Eye (tissue), 1 donor: ENCODE data around the gene MEF2A.
"Not testable (repeated sequence)": the region's sequence is repeated elsewhere in the genome, so short reads cannot be mapped to it uniquely, and the experiment has no call there.

Experiments used
- DNase-seq: peaks from one replicate; pipeline ENCODE4 v3.0.0-alpha.2; 2015

MEF2A gene

DNA sequence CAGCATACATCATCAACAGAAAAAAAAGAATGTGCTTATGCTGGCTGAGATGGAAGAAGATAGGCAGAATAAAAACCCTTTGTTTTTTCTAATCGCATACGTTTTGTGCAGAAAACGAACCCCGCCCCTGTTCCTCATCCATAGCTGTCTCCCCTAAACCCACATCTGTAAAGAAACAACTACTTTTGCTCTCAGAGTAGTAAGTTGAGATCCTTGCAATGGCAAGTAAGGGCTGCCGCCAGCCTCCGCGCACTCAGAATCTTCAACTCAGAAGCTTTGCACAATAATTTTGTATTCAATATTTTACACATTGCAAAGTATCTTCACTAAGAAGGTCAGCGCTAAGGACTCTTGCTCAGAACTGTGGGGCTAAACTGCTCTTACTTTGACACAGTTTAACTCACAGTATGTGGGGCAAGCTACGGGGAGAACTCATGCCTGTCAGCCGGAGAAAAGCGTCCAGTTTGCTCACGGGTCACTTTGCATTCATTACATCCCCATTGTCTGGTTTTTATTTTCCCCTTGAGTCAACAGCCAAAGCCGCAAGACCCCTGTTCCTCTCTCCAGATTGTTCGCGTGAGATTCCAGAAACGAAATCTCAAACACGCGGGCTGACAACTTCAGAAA lies 166.5 kb downstream of the MEF2A start:
- DNase-seq = peak; percentile 86

DNA sequence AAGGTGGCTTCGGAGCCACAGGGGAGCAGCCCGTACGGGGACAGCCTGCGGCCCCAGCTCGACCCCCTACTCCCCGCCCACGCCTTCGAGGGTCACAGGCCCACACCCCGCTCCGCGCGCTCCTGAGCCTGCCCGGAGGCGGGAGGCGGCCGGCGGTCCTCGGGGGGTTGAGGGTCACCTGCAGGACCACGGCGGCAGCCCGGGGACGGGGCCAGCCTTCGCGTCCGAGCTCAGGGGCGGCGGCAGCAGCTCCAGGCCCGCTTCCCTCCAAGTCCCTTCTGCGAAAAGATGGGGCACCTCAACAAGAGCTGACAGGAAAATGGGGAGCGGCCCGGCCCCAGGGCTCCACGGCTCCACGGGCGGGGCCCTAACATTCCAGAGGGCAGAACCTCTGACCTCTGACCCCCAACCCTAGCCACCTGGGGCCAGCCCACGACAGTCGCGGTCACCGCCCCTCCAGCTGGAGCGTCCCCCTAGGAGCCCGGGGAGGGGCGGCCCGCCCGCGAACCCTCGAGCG lies 167.0 kb downstream of the MEF2A start:
- peak; percentile 77 for DNase-seq

DNA sequence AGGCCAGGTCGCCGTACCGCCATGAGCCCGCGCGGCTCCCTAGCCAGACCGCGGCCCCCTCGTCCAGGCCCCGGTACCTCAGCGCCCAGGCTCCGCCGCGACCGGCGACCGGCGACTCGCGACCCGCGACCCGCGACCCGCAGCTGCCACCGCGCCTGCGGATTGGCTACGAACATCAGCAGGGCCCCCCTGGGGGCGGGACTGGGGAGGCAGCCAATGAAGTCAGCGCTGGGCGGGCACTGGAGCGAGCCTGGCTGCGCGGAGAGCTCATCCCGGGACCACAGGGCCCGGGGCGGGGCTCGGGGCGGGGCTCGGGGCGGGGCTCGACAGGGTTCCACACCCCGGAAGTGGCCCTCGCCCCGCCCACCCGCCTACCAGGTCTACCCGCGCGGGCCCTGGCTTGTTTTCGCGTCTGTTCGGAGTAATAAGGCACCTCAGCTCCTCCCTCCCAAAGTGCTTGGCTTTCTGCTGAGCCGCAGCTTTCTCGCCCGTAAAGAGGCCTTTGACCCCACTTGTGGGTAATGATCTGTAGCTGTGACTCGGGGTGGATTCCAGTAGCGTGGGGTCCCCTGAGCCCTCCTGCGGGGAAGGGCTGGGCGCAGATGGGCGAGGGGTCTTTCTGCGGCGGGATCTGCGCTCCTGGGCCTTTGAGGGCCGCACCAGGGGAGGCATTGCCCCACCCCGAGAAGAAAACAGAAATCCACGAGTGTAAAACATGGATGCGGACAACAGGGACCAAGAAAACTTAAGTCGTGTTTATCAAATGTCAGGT lies 167.7 kb downstream of the MEF2A start, which contains the start of gene LYSMD4:
Gene LYSMD4, minus strand, starts transcription at position 170 of the 772 bp plus-strand sequence. CDS start 1,438 bp downstream, outside the sequence.
- peak; percentile 98 for DNase-seq

- not testable (repeated sequence) for DNase-seq
Observed at GRCh38 chr15:99734040-99734291, 168.2 kb downstream of the MEF2A start.

DNA sequence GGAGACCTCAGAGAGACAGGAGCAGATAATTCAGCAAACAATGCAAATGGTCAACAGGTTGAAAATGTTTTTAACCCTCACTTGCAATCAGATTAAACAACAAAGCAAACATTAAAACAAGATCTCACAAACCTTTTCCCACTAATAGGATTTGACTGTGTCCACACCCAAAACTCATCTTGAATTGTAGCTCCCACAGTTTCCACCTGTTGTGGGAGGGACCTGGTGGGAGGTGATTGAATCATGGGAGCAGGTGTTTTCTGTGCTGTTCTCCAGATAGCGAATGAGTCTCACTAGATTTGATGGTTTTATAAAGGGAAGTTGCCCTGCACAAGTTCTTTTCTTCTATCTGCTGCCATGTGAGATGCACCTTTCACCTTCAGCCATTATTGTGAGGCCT lies 168.8 kb downstream of the MEF2A start:
- no peak for DNase-seq

DNA sequence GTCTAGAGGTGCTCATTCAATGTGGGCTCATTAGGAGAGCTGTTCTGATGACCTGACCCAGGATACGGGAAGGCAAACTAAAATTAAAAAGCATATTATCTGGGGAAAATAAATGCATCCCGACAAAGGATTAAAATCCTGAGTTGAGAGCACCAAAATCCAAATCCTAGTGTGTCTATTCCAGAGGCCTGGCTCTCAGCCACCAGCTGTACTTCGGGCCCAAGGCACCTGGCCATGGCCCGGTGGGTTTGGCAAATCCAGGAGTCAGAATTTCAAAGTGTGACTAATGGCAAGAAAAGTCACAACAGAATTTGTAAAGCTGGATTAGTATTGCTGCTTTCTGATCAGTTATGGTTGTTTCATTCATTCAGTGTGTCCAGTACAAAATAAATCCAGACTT lies 170.1 kb downstream of the MEF2A start:
- no peak for DNase-seq

DNA sequence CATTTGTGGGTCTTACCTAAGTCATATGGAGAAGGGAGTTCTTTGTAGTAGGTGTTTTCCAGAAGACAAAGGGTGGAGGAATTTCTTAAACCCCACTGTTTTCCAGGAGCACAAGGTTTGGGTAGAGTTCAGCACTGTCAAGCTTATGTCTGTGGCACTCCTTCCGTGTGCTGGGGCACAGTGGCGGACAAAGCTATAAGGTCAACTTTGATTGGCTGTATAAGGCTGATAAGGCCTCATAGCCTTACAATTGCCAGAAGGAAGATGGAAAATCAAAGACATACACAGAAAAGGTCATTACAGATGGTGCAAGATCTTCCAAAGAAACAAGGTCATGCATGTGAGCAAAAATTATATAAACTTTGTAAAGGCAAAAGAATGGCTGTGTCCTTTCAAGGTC lies 170.9 kb downstream of the MEF2A start:
- no peak for DNase-seq

GRCh38 chr15:99738021-99738847 lies 172.4 kb downstream of the MEF2A start:
- DNase-seq = no peak

- DNase-seq = no peak
Observed at GRCh38 chr15:99741835-99742234, 176.1 kb downstream of the MEF2A start.

DNA sequence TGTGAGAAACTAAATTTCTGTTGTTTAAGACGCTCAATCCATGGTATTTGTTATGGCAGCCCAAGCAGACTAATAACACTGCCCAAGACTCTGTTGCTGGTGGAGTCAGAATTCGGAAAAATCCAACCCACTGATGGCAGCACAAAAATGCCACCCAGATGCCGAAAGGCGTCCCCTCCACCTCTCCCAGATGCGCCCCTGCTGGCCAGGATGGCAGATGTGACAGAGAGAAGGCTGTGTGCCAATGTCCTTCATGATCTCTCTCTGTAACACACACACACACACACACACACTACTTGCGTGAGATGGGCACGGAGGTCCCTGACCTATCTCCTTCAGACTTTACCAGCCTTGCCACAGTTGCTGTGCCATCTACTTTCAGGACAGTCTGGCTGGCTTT lies 178.4 kb downstream of the MEF2A start:
- DNase-seq = no peak

DNA sequence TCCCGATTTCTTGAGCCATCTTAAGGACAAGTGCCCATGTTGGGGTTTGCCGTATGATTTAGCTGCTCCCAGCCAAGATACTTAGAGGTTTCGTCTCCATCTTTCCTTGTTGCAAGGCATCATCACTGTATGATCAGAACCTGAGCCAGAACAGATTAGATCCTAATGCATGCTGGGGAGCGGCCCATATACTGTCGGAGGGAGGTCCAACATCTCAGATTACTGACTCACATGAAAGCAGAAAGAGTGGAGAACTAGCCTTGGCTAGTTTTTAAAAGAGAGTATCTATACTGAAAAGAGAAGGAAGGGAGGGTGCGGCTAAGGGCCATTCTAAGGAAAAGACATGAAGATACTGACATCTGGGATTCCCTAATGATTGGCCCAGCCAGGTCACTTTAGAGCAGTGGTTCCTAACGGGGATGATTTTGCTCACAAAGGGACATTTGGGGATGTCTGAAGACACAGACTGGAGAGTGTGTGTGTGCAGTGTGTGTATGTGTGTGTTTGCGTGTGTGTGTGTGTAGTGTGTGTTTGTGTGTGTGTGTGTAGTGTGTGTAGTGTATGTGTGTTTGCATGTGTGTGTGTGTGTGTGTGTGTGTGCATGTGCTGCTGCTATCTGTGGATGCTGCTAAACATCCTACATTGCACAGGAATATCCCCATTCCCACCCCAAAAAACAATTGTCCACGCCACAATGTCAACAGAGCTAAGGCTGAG lies 179.7 kb downstream of the MEF2A start:
- DNase-seq = no peak

DNA sequence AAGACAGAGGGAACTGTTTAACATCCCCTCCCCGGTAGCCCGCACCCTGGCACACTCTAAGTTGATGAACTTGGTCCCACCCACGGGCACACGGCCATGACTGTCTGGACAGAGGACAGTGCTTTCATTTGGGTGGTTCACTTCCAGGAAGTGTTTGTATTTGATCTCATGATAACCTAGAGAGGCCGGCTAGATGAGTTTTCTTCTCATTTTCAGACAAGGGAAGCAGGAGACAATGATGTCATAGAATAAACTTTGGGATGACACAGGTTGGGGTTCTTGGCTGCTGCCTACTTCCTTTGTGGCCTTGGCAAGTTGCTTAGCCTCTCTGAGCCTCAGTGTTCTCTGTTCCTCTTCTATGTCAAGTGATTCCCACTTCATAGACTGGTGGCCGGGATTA lies 183.6 kb downstream of the MEF2A start:
- DNase-seq = no peak

DNA sequence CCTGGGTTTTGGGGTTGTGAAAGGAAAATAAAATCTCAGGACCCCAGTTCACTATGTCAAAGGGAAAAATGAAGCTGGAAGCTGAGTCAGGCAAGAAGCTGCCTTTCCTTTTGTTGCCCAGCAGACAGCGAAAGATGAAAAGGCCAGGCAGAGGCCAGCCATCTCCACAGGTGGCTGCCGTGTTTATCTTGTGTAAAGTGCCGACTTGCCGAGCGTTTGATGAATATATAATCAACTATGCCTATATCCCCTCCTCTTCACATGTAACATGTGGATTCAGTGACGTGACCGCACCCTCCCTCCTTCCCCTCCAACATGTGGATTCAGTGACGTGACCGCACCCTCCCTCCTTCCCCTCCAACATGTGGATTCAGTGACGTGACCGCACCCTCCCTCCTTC lies 184.5 kb downstream of the MEF2A start:
- not testable (repeated sequence) for DNase-seq

DNA sequence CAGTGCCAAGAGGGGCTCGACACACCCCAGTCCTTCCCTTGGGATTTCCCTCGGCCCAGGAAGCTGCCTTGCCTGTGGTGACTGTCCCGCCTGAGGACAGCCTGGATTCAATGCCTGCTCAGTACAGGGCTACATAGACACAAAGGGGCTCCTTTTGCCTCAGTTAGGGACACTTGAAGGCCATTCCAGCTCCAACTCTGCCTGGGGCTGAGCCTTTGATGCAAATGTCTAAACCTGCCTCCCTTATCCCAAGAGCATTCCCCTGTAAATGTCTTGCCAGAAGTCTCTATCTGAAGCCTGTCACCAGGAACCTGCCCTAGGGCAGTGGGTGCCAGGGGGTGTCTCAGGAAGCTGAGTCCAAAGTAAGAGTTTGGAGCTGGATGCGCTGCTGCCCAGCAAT lies 186.8 kb downstream of the MEF2A start:
- DNase-seq = no peak

- DNase-seq = peak; percentile 20
Observed at GRCh38 chr15:99753066-99753465, 187.3 kb downstream of the MEF2A start.

DNA sequence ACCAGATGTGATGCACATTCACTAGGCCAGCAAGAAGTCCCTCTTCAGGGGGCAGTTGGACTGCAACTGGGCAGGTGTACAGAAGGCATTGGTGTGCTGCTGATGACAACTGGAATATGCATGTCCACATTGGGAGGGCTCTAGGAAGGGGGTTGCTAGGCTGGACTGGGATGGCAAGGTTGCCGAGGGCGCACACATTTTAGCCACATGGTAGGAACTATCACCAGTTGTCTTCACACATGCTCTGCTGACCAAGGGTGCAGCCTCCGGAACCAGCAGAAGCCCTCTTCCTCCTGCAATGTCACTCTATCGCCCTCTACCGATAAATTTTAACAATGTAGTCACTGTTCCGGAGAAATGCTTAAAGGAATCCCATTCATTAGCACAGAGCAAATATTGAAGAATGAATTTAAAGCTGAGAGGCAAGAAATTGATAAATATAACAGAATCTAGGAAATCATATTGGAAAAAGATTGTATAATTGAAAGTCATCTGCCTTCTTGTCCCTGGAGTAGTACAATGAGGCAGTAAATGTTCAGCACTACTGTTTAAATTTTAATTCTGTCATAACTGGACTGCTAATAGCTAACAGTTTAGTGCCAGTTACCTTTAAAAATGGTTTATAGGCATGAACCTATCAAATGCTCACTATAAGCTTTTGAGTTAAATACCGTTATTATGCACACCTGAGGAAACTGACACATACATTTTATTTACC lies 190.1 kb downstream of the MEF2A start:
- peak; percentile 90 for DNase-seq

DNA sequence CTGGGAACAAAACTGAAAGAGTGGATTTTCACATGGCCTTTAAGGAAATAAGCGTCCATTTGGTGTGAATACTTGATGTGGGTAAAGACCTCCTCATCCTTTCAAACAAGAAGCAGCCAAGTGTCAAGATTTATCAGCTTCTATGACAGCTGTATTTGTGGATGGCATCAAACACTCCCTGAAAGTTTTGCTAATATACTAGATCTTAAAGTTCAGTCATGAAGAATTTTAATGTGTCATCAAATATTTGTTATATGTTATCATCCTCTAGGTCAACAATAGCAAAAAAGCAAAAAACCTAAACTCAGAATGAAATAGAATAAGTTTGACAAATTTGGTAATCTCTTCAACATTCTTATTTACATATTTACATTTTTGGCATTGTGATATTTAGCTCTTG lies 196.5 kb downstream of the MEF2A start:
- no peak for DNase-seq

DNA sequence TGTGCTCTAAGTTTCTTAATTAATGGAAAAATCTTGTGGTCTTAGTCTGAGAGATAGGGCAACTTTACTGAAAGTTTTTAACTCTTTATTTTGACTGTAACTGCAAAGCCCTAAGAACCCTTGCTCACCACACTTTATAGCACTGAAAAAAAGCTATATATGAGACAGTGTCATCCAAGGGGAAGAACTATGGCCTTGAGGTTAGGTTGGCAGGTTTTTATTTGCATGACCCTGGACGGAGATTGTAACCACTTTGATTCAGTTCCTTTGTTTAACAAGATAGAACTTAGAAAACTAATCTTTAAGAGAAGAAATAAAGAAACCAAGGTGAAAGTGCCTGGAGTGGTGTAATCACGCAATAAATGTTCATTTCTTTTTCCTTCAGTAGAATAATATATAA lies 198.0 kb downstream of the MEF2A start:
- no peak for DNase-seq

DNA sequence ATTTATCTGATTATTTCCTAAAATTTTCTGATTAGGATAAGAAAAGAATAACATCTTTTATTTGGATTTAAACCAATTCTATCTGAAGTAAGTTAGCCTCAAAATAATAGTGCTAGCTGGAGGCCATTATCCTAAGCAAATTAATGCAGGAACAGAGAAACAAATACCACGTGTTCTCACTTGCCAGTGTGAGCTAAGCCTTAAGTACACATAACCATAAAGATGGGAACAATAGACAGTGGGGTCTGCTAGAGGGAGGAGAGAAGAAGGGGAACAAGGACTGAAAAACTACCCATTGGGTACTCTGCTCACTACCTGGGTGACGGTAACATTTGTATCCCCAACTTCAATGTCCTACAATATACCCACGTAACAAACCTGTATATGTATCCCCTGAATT lies 198.7 kb downstream of the MEF2A start:
- DNase-seq = no peak
